Astrocyte of the cerebellum (primary cell): ENCODE results near the gene STAT1.

Source experiments
- DNase-seq: peaks from one replicate; pipeline ENCODE4 v3.0.0-alpha.2; 2011; ENCODE audit warnings: low read depth
- H3K4me3 ChIP-seq: 2 replicates; pipeline ENCODE4 v1.5.1; 2011; ENCODE audit warnings: mild to moderate bottlenecking, low read depth, low read length, moderate library complexity
- CTCF ChIP-seq: IDR thresholded peaks from 2 replicates; pipeline ENCODE4 v1.5.1; 2012; ENCODE audit warnings: low read length, low read depth, moderate library complexity, mild to moderate bottlenecking; ENCODE audit errors: missing control alignments
- in situ Hi-C: cut with HindIII; loops from 2 replicates; pipeline ENCODE4 v1.10.0; 2017; ENCODE audit warnings: low sequenced_read_pairs

The STAT1 gene

GRCh38 chr2:190987938-190988337 lies 26.0 kb downstream of the STAT1 start:
- no peak for DNase-seq
- H3K4me3 ChIP-seq, result no peak overlapping the region
- in situ Hi-C loops, result no loop called here
- no peak for TF ChIP-seq CTCF

- H3K4me3 ChIP-seq, result no peak overlapping the region
- TF ChIP-seq CTCF, result no peak
- DNase-seq, result no peak
- in situ Hi-C loops, result no loop called here
These were observed 26.9 kb downstream of the STAT1 start for GRCh38 chr2:190987116-190987515.

GRCh38 chr2:190986221-190986953 lies 27.6 kb downstream of the STAT1 start:
- TF ChIP-seq CTCF, result no peak
- in situ Hi-C loops, result no loop called here
- no peak for DNase-seq
- H3K4me3 ChIP-seq, result no peak overlapping the region

- H3K4me3 ChIP-seq, result no peak overlapping the region
- in situ Hi-C loops, result no loop called here
- no peak for TF ChIP-seq CTCF
- peak; percentile 74 for DNase-seq
These were observed 29.4 kb downstream of the STAT1 start for GRCh38 chr2:190984595-190984994.

- no peak for TF ChIP-seq CTCF
- no peak for DNase-seq
- H3K4me3 ChIP-seq, result no peak overlapping the region
- in situ Hi-C loops, result no loop called here
These were observed 31.5 kb downstream of the STAT1 start for GRCh38 chr2:190982262-190983034.

- in situ Hi-C loops, result no loop called here
- no peak for DNase-seq
- TF ChIP-seq CTCF, result no peak
- H3K4me3 ChIP-seq, result no peak overlapping the region
These were observed 32.2 kb downstream of the STAT1 start for GRCh38 chr2:190981733-190982132.
